HG02642 (cell line): Measurements from ENCODE around the gene ZNF512.
"Not testable (repeated sequence)": the region's sequence is repeated elsewhere in the genome, so short reads cannot be mapped to it uniquely, and the experiment has no call there.

Experiments used
- ATAC-seq: cut with Tn5 transposase; IDR thresholded peaks from one replicate; pipeline ENCODE4 v1.9.1; 2021; ENCODE audit warnings: mild to moderate bottlenecking; ENCODE audit not compliant: unreplicated experiment, poor library complexity

The ZNF512 gene

DNA sequence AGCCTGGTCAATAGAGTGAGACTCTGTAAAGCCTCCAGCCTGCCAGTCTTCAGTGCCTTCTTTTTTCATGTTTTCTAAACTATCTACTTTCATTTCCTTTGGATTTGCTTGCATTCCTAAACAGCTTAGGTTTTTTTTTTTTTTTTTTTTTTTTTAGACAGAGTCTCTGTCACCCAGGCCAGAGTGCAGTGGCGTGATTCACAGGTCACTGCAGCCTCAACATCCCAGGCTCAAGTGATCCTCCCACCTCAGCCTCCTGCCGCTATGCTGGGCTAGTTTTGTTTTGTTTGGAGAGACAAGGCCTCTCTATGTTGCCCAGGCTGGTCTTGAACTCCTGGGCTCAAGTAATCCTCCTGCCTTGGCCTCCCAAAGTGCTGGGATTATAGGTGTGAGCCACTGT is 47.4 kb downstream of the ZNF512 start:
- ATAC-seq, result not testable (repeated sequence)

- ATAC-seq, result no peak
Observed at GRCh38 chr2:27634291-27634690, 51.4 kb downstream of the ZNF512 start.

DNA sequence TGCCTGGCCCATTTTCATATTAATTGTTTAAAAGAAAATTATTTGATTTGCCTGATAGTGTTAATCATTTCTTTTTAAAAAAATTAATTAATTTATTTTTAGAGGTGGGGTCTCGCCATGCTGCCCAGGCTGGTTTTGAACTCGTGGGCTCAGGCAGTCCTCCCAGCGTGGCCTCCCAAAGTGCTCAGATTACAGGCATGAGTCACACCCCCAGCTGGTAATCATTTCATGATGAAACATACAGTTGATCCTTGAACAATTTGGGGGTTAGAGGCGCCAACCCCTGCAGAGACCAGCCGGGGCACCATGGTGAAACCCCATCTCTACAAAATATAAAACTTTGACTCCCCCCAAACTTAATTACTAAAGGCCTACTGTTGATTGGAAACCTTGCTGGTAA is 53.9 kb downstream of the ZNF512 start:
- ATAC-seq, result no peak

GRCh38 chr2:27638037-27638637 is 55.3 kb downstream of the ZNF512 start:
- ATAC-seq, result no peak

GRCh38 chr2:27638709-27639108 is 55.9 kb downstream of the ZNF512 start:
- no peak for ATAC-seq

DNA sequence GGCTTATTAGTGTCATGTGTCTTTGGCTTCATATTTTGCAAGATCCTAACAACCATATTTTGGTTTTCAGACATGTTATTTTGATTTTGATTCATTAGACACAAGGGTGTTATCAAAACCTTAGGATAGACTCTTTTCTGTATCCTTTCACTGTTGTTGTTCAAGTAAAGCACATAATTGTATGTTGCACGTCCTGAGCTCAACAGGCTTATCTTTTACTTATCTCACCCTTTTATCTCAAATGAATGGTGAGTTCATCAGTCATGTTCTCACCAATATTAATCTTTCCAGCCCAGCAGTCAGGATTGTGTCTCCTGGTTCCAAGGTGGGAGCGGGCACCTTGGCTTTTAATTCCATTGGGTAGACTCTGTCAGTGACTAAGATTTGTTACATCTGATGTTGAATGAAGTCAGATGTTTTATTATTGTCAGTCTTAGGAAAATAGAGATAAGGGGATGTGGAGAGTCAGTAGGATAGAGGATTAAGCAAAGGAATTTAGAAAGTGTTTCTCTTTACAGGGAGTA is 57.9 kb downstream of the ZNF512 start:
- ATAC-seq, result no peak

- ATAC-seq, result no peak
Observed at GRCh38 chr2:27645197-27645596, 62.4 kb downstream of the ZNF512 start.

GRCh38 chr2:27647289-27647688 is 64.4 kb downstream of the ZNF512 start:
- ATAC-seq, result no peak

- ATAC-seq, result no peak
Observed at GRCh38 chr2:27647737-27648136, 64.9 kb downstream of the ZNF512 start.

DNA sequence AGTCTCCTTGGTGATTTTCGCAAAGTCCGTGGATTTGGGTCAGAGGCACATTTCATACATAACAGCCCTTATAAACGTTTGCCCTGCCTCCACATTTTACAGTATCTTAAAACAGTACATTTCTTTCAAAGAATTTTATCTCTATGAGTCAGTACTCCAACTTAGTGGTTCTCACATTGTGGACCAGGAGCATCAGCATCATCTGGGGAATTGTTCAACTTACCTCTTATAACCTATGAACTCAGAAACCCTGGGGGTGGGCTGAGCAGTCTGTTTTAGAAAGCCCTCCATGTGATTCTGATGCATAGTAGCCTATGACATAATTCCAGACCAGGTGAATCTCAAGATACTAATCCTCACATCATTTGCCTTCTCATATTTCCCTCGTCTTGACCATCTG is 68.2 kb downstream of the ZNF512 start:
- no peak for ATAC-seq

DNA sequence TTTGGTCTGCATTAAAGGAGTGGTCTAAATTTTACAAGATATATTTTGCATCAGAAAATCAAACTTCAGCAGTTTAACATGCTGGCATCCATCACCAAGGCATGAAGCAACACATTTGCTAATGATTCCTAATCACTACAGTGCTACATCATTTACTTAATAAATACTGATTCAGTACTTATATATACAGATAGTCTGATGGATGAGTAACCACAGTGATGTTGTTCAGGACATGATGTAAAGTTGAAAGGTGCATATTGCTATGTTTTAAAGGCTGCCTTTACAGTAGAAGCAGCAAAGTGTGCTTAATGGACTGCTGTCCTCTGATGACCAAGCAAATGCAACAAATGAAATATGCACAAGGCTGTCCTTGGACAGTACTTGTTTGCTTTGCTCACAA is 69.5 kb downstream of the ZNF512 start:
- ATAC-seq, result no peak

- no peak for ATAC-seq
Observed at GRCh38 chr2:27652790-27653189, 69.9 kb downstream of the ZNF512 start.

- no peak for ATAC-seq
Observed at GRCh38 chr2:27653397-27653796, 70.6 kb downstream of the ZNF512 start.

GRCh38 chr2:27655155-27655951 is 72.5 kb downstream of the ZNF512 start:
- no peak for ATAC-seq

DNA sequence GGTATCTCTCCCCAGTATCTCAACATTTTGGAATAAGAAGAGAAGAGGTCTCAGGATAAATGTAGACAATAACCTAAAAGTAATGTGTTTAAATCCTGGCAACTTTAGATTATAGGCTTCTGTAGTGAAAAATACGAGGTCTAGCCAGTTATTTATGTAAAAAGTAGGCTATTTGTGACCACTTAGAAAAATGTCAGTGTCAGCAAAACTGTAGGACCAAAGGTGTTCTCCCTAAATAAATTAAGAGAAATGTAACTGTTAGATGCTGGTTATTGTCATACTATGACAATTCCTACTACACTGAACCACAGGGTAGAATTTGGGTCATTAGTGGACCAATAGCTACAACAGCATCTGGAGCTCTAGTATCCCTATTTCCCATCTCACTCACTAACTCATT is 78.5 kb downstream of the ZNF512 start:
- ATAC-seq, result no peak

GRCh38 chr2:27663285-27664153 is 80.7 kb downstream of the ZNF512 start, which contains the start of the genes SLC4A1AP and SUPT7L:
Gene SLC4A1AP (plus strand): TSS chr2:27663889. CDS start chr2:27663915, 26 bp downstream.
Gene SUPT7L (minus strand): TSS chr2:27663614. CDS start chr2:27662192, 1,422 bp downstream.
- peak; percentile 80 for ATAC-seq

GRCh38 chr2:27664154-27664574 is 81.3 kb downstream of the ZNF512 start:
- peak; percentile 8 for ATAC-seq

- ATAC-seq, result no peak
Observed at GRCh38 chr2:27664622-27665363, 82.0 kb downstream of the ZNF512 start.

GRCh38 chr2:27667446-27667845 is 84.6 kb downstream of the ZNF512 start:
- ATAC-seq, result no peak

GRCh38 chr2:27671235-27671634 is 88.4 kb downstream of the ZNF512 start:
- no peak for ATAC-seq
